ENCODE measurements around the gene PDE7B.

The PDE7B gene

GRCh38 chr6:136230219-136230853, 378.8 kb downstream of the PDE7B start:
- Histone ChIP-seq H3F3A (ENCODE audit: low read depth) (no peaks in the 10 kb centered on the region), H3K79me2 (ENCODE audit: insufficient read depth, low read length) (no peaks in the 10 kb centered on the region), H2AFZ (ENCODE audit: low read length) (no peak overlapping the region), H3K9me3 (ENCODE audit: insufficient read depth, low read depth, low read length) (no peaks in the 10 kb centered on the region), H3K4me3 (ENCODE audit: low read length, poor library complexity, severe bottlenecking) (no peak overlapping the region), H3K4me2 (ENCODE audit: low read depth, low read length, poor library complexity, severe bottlenecking) (no peak overlapping the region), H3K27me3 (ENCODE audit: insufficient read depth, low read length, poor library complexity, severe bottlenecking) (no peaks in the 10 kb centered on the region), H3K4me1 (ENCODE audit: insufficient read depth, low read length, poor library complexity, severe bottlenecking) (peaks cover 2% of the 10 kb centered on the region), H4K20me1 (ENCODE audit: insufficient read depth, low read length, poor library complexity, severe bottlenecking) (no peaks in the 10 kb centered on the region), H3K9me2 (replicated peaks; ENCODE audit: low read depth, low read length) (no peaks in the 10 kb centered on the region), H3K9ac (ENCODE audit: low read depth, low read length, poor library complexity, severe bottlenecking) (no peak overlapping the region), H3K36me3 (ENCODE audit: insufficient read depth, low read length) (peaks cover 5% of the 10 kb centered on the region; the same call in 1 of the 2 replicates)
- no peak for TF ChIP-seq EZH2phosphoT487 (IDR thresholded peaks at IDR 0.05; ENCODE audit: borderline replicate concordance)
- no peak for TF ChIP-seq CTCF (conservative IDR thresholded peaks at IDR 0.05; ENCODE audit: low read length)

GRCh38 chr6:136232701-136233100, 381.2 kb downstream of the PDE7B start:
- no peak overlapping the region for H3K4me3 ChIP-seq (ENCODE audit: low read length, poor library complexity, severe bottlenecking)
- H3K36me3 ChIP-seq (ENCODE audit: insufficient read depth, low read length), result peaks cover 5% of the 10 kb centered on the region; the same call in 1 of the 2 replicates
- H3K4me2 ChIP-seq (ENCODE audit: low read depth, low read length, poor library complexity, severe bottlenecking), result no peak overlapping the region
- H4K20me1 ChIP-seq (ENCODE audit: insufficient read depth, low read length, poor library complexity, severe bottlenecking), result no peaks in the 10 kb centered on the region
- H3F3A ChIP-seq (ENCODE audit: low read depth), result no peaks in the 10 kb centered on the region
- H3K9ac ChIP-seq (ENCODE audit: low read depth, low read length, poor library complexity, severe bottlenecking), result no peak overlapping the region
- no peaks in the 10 kb centered on the region for H3K27me3 ChIP-seq (ENCODE audit: insufficient read depth, low read length, poor library complexity, severe bottlenecking)
- H3K9me2 ChIP-seq (replicated peaks; ENCODE audit: low read depth, low read length), result no peaks in the 10 kb centered on the region
- H3K9me3 ChIP-seq (ENCODE audit: insufficient read depth, low read depth, low read length), result no peaks in the 10 kb centered on the region
- TF ChIP-seq EZH2phosphoT487 (IDR thresholded peaks at IDR 0.05; ENCODE audit: borderline replicate concordance) (no peak), CTCF (conservative IDR thresholded peaks at IDR 0.05; ENCODE audit: low read length) (no peak)
- peaks cover 15% of the 10 kb centered on the region for H3K4me1 ChIP-seq (ENCODE audit: insufficient read depth, low read length, poor library complexity, severe bottlenecking)
- H3K79me2 ChIP-seq (ENCODE audit: insufficient read depth, low read length), result no peaks in the 10 kb centered on the region
- H2AFZ ChIP-seq (ENCODE audit: low read length), result no peak overlapping the region

GRCh38 chr6:136235233-136235564, 383.7 kb downstream of the PDE7B start:
- Histone ChIP-seq H3K4me3 (ENCODE audit: low read length, poor library complexity, severe bottlenecking) (no peak overlapping the region), H3K9me3 (ENCODE audit: insufficient read depth, low read depth, low read length) (no peaks in the 10 kb centered on the region), H3K9me2 (replicated peaks; ENCODE audit: low read depth, low read length) (no peaks in the 10 kb centered on the region), H3K79me2 (ENCODE audit: insufficient read depth, low read length) (no peaks in the 10 kb centered on the region), H3K36me3 (ENCODE audit: insufficient read depth, low read length) (peaks cover 14% of the 10 kb centered on the region), H3F3A (ENCODE audit: low read depth) (no peaks in the 10 kb centered on the region), H4K20me1 (ENCODE audit: insufficient read depth, low read length, poor library complexity, severe bottlenecking) (no peaks in the 10 kb centered on the region), H3K4me2 (ENCODE audit: low read depth, low read length, poor library complexity, severe bottlenecking) (no peak overlapping the region), H2AFZ (ENCODE audit: low read length) (no peak overlapping the region), H3K9ac (ENCODE audit: low read depth, low read length, poor library complexity, severe bottlenecking) (no peak overlapping the region), H3K27me3 (ENCODE audit: insufficient read depth, low read length, poor library complexity, severe bottlenecking) (no peaks in the 10 kb centered on the region), H3K4me1 (ENCODE audit: insufficient read depth, low read length, poor library complexity, severe bottlenecking) (peaks cover 15% of the 10 kb centered on the region)
- TF ChIP-seq CTCF (conservative IDR thresholded peaks at IDR 0.05; ENCODE audit: low read length), result no peak
- no peak for TF ChIP-seq EZH2phosphoT487 (IDR thresholded peaks at IDR 0.05; ENCODE audit: borderline replicate concordance)
